ENCODE data around the gene RHOBTB1.

- no peak for TF ChIP-seq POLR2A (IDR thresholded peaks at IDR 0.05)
- no peak for TF ChIP-seq EP300 (IDR thresholded peaks at IDR 0.05)
Observed at GRCh38 chr10:60963441-60964256, 19.7 kb upstream of the RHOBTB1 start.

All from suprapubic skin (tissue), 2 donors.